Aorta (tissue), 5 donors: Measurements from ENCODE around the gene DHRSX. TPM values are rescaled to one million over a fixed set of nuclear protein-coding genes. Genes with fewer than 3 reads are reported as not detected.

Experiments
- ATAC-seq: fragments of 200-7000 bp; cut with Tn5 transposase; one replicate; pipeline ENCODE4 v1.9.1; 2022; ENCODE audit warnings: moderate library complexity; ENCODE audit not compliant: low FRiP score
- DNase-seq, 2 donors: peaks; one replicate each; pipeline ENCODE4 v3.0.0-alpha.2; 2020
- H3K27ac ChIP-seq, 2 donors: one replicate each; pipeline ENCODE4 v1.5.1; 2013; ENCODE audit warnings: low read length in 2 of 2, mild to moderate bottlenecking in 2 of 2, moderate library complexity in 2 of 2, control low read depth in 1 of 2, inconsistent platforms in 1 of 2, low read depth in 1 of 2
- H3K27me3 ChIP-seq, 2 donors: one replicate each; pipeline ENCODE4 v1.6.1; 2013; ENCODE audit warnings: control low read depth in 1 of 2, low read length in 1 of 2, mild to moderate bottlenecking in 1 of 2, moderate library complexity in 1 of 2; ENCODE audit not compliant: insufficient read depth in 2 of 2, control insufficient read depth in 1 of 2
- H3K36me3 ChIP-seq, 2 donors: one replicate each; pipeline ENCODE4 v1.6.1; 2013; ENCODE audit warnings: control low read depth in 1 of 2, low read length in 1 of 2, mild to moderate bottlenecking in 1 of 2; ENCODE audit not compliant: insufficient read depth in 2 of 2, control insufficient read depth in 1 of 2
- H3K4me1 ChIP-seq, 2 donors: one replicate each; pipeline ENCODE4 v1.6.1; 2013; ENCODE audit warnings: low read length in 2 of 2, control low read depth in 1 of 2, mild to moderate bottlenecking in 1 of 2, moderate library complexity in 1 of 2; ENCODE audit not compliant: insufficient read depth in 2 of 2, control insufficient read depth in 1 of 2
- H3K4me3 ChIP-seq, 2 donors: one replicate each; pipeline ENCODE4 v1.5.1; 2013; ENCODE audit warnings: low read length in 2 of 2, control low read depth in 1 of 2, mild to moderate bottlenecking in 1 of 2
- H3K9me3 ChIP-seq: one replicate; pipeline ENCODE4 v1.6.1; 2013; ENCODE audit warnings: mild to moderate bottlenecking, low read length; ENCODE audit not compliant: control insufficient read depth
- WGBS, 2 donors: extraction: QIAGEN DNeasy Blood & Tissue Kit; methylation state at CpG; one replicate each; pipeline ENCODE4 v1.1.7; 2013; 5-methylcytosine and 5-hydroxymethylcytosine counted together
- intact Hi-C, 2 donors: fragments of 100-400 bp; cut with DNase I; formaldehyde crosslinking; loops; one replicate each; pipeline versions ENCODE4 v1.14.2 to v1.15.0; 2022
- polyA plus RNA-seq, 2 donors: library from polyadenylated mRNA; stranded (reverse); fragments of 200-250 nt; gene quantifications; one replicate each; pipeline ENCODE4 v1.2.3, GENCODE V29; 2013
- total RNA-seq, 2 donors: library from RNA; stranded (reverse); fragmentation: NEBNext Ultra II Directional; extraction: Animal tissue kit (Norgen Biotek cat#: 25700); gene quantifications; one replicate each; pipeline ENCODE4 v1.2.1, GENCODE V29; 2021
- donor health status: healthy with polysubstance abuse.
- donor health status: Bipolar disorder and iron deficiency.
- donor health status: DM: no; HTN: no; CAD: no.
- donor health status: DM: no; HTN: no; CAD: no.
- donor health status: DM: yes; HTN: yes; CAD: no.

Gene DHRSX
- total and polyA plus RNA-seq, 4 donors, result 6.0 to 21.8 (median 11.7) TPM

DNA sequence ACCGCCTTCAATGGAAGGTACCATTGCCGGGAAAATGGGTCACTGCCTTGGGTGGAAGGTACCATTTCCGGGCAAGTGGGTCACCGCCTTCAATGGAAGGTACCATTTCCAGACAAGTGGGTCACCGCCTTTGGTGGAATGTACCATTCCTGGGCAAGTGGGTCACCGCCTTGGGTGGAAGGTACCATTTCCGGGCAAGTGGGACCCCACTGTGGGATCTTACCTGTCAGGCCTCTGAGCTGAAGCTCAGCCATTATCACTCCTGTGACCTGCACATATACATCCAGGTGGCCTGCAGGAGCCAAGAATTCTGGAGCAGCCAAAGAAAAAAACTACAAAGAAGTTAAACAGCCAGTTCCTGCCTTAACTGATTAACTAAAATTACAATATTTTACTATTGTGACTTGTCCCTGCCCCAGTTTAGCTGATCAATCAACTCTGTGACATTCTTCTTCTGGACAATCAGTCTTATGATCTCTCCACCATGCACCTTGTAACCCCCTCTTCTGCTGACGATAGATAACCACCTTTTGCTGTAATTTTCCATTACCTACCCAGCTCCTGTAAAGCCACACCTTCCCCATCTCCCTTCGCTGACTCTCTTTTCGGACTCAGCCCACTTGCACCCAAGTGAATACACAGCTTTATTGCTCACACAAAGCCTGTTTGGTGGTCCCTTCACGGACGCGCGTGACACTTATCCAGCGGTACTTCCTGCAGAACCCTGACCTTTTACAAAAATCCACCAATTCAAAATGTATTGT lies 313.2 kb downstream of the DHRSX start:
- intact Hi-C loops, result no loop called here
- no peak overlapping the region for H3K27ac ChIP-seq
- no peaks in the 10 kb centered on the region for H3K36me3 ChIP-seq
- peaks cover 1% of the 10 kb centered on the region for H3K9me3 ChIP-seq
- no peak overlapping the region for H3K4me3 ChIP-seq
- no peaks in the 10 kb centered on the region for H3K4me1 ChIP-seq
- 85 to 88% methylated on average over 15 of the region's 15 CpGs for WGBS, 2 donors
- ATAC-seq, result no peak
- DNase-seq, result no peak
- no peaks in the 10 kb centered on the region for H3K27me3 ChIP-seq

DNA sequence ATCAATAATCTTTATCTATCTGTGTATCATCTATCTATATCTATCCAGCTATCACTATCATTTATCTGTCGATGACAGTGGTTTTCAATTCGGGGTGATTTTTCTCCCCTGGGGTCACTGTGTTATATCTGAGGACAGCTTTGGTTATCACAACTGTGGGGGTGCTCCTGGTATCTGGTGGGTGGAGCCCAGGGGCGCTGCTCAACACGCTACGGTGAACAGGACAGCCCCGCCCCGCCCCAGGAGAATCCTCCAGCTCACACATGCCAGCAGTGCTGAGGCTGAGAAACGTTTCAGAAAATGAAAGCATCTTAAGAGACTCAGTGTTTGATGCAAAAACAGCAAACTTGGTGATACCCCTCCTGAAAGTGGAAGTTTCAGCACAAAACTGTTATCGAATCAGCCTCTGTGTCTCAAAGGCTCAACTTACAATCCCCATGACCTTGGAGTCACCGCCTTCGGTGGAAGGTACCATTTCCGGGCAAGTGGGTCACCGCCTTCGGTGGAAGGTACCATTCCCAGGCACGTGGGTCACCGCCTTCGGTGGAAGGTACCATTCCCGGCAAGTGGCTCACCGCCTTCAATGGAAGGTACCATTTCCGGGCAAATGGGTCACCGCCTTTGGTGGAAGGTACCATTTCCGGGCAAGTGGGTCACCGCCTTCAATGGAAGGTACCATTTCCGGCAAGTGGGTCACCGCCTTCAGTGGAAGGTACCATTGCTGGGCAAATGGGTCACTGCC lies 315.3 kb downstream of the DHRSX start:
- no peaks in the 10 kb centered on the region for H3K4me1 ChIP-seq
- no peaks in the 10 kb centered on the region for H3K27me3 ChIP-seq
- 96 to 97% methylated on average over 25 of the region's 25 CpGs for WGBS, 2 donors
- no peak for ATAC-seq
- no peak overlapping the region for H3K4me3 ChIP-seq
- no peak overlapping the region for H3K27ac ChIP-seq
- peaks cover 1% of the 10 kb centered on the region for H3K9me3 ChIP-seq
- intact Hi-C loops, result no loop called here
- DNase-seq, result no peak
- H3K36me3 ChIP-seq, result no peaks in the 10 kb centered on the region

DNA sequence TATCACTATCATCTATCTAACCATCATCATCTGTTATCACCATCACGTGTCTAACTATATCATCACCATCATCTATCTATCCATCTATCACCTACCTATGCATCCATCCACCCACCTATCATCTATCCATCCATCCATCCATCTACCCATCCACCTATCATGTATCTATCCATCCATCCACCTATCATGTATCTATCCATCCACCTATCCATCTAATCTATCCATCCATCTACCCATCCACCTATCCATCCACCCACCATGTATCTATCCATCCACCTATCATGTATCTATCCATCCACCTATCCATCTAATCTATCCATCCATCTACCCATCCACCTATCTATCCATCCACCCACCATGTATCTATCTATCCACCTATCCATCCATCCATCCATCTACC lies 316.7 kb downstream of the DHRSX start:
- intact Hi-C loops, result no loop called here
- Histone ChIP-seq H3K4me3 (no peak overlapping the region), H3K9me3 (peaks cover 1% of the 10 kb centered on the region), H3K4me1 (no peaks in the 10 kb centered on the region), H3K27me3 (no peaks in the 10 kb centered on the region), H3K36me3 (no peaks in the 10 kb centered on the region), H3K27ac (no peak overlapping the region)
- DNase-seq (no peak), ATAC-seq (no peak)
- WGBS, 2 donors, result 88 to 90% methylated on average over 1 of the region's 1 CpG

DNA sequence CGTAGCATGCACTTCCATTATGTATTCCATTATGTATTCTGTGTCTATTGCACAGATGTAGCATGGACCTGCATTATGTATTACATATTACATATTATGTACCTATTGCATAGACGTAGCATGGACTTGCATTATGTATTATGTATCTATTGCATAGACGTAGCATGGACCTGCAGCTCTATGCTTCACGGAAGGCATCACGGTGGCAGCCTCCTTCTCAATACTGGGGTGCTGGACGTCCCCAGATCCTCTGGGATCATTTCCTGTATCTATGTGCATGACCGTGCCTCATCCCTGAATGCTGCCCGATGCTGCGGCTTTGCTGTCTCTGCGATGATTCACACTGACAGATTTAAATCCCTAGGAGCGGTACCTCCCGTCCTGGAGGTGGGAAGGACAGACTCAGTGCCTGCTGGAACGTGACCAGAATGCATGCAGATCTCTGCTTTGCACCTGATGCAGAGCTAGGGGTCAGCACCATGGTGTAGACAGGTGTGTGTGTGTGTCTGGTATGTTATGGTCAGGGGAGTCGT lies 317.5 kb downstream of the DHRSX start:
- 81 to 87% methylated on average over 14 of the region's 14 CpGs for WGBS, 2 donors
- no peaks in the 10 kb centered on the region for H3K36me3 ChIP-seq
- H3K9me3 ChIP-seq, result peaks cover 1% of the 10 kb centered on the region
- H3K4me1 ChIP-seq, result no peaks in the 10 kb centered on the region
- no peak overlapping the region for H3K4me3 ChIP-seq
- no peak for ATAC-seq
- intact Hi-C loops, result no loop called here
- H3K27ac ChIP-seq, result no peak overlapping the region
- no peaks in the 10 kb centered on the region for H3K27me3 ChIP-seq
- DNase-seq, result no peak

DNA sequence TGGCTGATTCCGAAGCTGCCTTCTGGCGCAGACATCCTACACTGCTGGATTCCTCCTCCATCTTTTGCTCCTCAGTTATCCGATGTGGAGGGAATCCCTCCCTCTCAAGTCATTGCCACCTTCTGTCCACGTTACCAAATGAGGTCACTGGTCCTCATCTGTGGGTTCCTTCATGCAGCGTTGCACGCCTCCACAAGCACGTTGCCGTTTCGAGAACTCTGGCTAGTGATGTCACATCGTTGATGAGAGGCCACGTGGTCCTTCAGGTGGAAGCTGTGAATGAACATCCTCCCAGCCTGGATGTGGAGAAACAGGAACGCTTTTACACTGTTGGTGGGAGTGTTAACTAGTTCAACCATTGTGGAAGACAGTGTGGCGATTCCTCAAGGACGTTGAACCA lies 323.2 kb downstream of the DHRSX start:
- WGBS, 2 donors, result 93 to 94% methylated on average over 14 of the region's 14 CpGs
- intact Hi-C loops, result no loop called here

DNA sequence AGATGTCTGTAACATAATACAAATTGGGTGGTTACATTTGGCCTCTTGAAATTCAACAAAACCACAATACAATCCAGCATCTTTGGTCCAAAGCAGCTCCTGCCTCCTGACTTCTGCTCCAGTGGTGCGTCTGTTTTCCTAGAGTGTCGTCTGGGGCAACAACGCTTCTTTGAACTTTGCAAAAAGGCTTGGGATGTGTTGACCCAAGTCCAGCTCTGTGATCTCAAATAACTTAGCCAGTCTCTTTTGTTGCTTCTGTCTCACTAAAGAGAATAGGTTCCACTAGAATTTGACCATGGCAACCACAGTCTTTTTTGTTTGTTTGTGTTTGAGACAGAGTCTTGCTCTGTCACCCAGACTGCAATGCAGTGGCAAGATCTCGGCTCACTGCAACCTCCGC lies 324.0 kb downstream of the DHRSX start:
- 63 to 70% methylated on average over 5 of the region's 5 CpGs for WGBS, 2 donors
- no peak overlapping the region for H3K27ac ChIP-seq
- DNase-seq (no peak), ATAC-seq (no peak)
- H3K9me3 ChIP-seq, result no peaks in the 10 kb centered on the region
- no peaks in the 10 kb centered on the region for H3K27me3 ChIP-seq
- peaks cover 0 to 3% of the 10 kb centered on the region in 2 donors for H3K36me3 ChIP-seq
- intact Hi-C loops, result no loop called here
- H3K4me3 ChIP-seq, result no peak overlapping the region
- no peaks in the 10 kb centered on the region for H3K4me1 ChIP-seq

More for the DNA sequence above, 323.2 kb downstream of the DHRSX start:
- ATAC-seq (no peak), DNase-seq (no peak)
- H3K36me3 ChIP-seq, result peaks cover 0 to 3% of the 10 kb centered on the region in 2 donors
- no peaks in the 10 kb centered on the region for H3K4me1 ChIP-seq
- no peaks in the 10 kb centered on the region for H3K27me3 ChIP-seq
- no peak overlapping the region for H3K27ac ChIP-seq
- no peak overlapping the region for H3K4me3 ChIP-seq
- H3K9me3 ChIP-seq, result no peaks in the 10 kb centered on the region

DNA sequence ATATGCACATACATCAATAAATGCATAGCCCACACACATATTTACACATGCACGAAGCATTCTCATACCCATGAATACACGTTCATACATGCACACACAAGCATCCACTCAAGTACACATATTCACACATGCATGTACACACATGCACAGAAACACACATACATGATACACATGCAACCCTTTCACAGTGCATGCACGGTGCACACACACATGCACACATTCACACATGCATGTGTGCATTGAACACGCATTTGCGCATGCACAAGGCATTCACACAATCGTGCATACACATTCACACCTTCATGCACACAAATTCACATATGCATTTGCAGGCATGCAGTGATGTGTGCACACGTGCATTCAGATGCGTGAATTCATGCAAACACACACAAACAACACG lies 324.5 kb downstream of the DHRSX start:
- ATAC-seq (no peak), DNase-seq (no peak)
- Histone ChIP-seq H3K4me1 (no peaks in the 10 kb centered on the region), H3K4me3 (no peak overlapping the region), H3K27me3 (no peaks in the 10 kb centered on the region), H3K9me3 (peaks cover under 1% of the 10 kb centered on the region), H3K27ac (no peak overlapping the region), H3K36me3 (peaks cover 0 to 3% of the 10 kb centered on the region in 2 donors)
- 95% methylated on average over 9 of the region's 9 CpGs for WGBS, 2 donors
- intact Hi-C loops, result no loop called here

DNA sequence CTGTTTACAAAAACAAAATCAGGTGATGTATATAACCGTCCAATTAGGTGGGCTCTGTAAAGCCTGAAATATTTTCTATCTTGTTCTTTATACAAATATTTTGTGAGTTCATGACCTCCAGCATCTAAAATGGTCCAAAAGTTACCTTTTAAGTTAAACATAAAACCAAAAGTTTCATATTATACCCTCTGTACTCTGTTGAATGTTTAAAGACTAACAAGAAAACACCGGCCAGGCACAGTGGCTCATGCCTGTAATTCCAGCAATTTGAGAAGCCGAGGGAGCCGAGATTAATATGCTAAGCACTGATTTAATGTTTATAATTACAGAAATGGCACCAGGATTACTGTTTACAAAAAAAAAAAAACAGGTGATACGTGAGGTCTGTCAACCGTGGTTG lies 328.4 kb downstream of the DHRSX start:
- Histone ChIP-seq H3K27me3 (no peaks in the 10 kb centered on the region), H3K27ac (no peak overlapping the region), H3K36me3 (peaks cover 0 to 3% of the 10 kb centered on the region in 2 donors), H3K4me1 (no peaks in the 10 kb centered on the region), H3K4me3 (no peak overlapping the region), H3K9me3 (peaks cover 1% of the 10 kb centered on the region)
- DNase-seq (no peak), ATAC-seq (no peak)
- 69 to 74% methylated on average over 6 of the region's 6 CpGs for WGBS, 2 donors
- intact Hi-C loops, result no loop called here
